Measurements from ENCODE around the gene NCKAP5. TPM values are rescaled to one million over a fixed set of nuclear protein-coding genes. Genes with fewer than 3 reads are reported as not detected.

Gene NCKAP5
- total and polyA plus RNA-seq, 7 experiments from 2014 or later = 0.12 TPM; not detected in 6

GRCh38 chr2:132782176-132782783, 786.0 kb downstream of the NCKAP5 start:
- Histone ChIP-seq H3K4me3 (ENCODE audit: low read length) (no peak overlapping the region), H3K4me1 (ENCODE audit: control insufficient read depth in 2 of 2, insufficient read depth in 2 of 2, low read length in 2 of 2) (no peaks in the 10 kb centered on the region), H3K9me3 (ENCODE audit: control insufficient read depth in 2 of 3, low read length in 3 of 3) (no peaks in the 10 kb centered on the region), H3K27me3 (ENCODE audit: control insufficient read depth in 2 of 2, insufficient read depth in 2 of 2, low read length in 2 of 2) (no peaks in the 10 kb centered on the region), H3K27ac (ENCODE audit: low read depth, low read length) (no peak overlapping the region), H3K36me3 (ENCODE audit: control insufficient read depth in 2 of 3, insufficient read depth in 3 of 3, low read length in 3 of 3) (no peaks in the 10 kb centered on the region)
- intact Hi-C loops (cut with micrococcal nuclease) = no loop called here
- H3K4me3 Mint-ChIP-seq = no peak overlapping the region
- H3K4me1 Mint-ChIP-seq = no peaks in the 10 kb centered on the region
- no peak for ATAC-seq
- no peak for DNase-seq
- ChIA-PET CTCF (no interaction called here), POLR2A (no interaction called here)
- H3K9me3 Mint-ChIP-seq = peaks cover 0 to 10% (median 0%) of the 10 kb centered on the region in 11 donors
- H3K36me3 Mint-ChIP-seq = no peaks in the 10 kb centered on the region
- peaks cover 0 to 4% (median 0%) of the 10 kb centered on the region in 5 donors for H3K27me3 Mint-ChIP-seq
- H3K27ac Mint-ChIP-seq = no peak overlapping the region

DNA sequence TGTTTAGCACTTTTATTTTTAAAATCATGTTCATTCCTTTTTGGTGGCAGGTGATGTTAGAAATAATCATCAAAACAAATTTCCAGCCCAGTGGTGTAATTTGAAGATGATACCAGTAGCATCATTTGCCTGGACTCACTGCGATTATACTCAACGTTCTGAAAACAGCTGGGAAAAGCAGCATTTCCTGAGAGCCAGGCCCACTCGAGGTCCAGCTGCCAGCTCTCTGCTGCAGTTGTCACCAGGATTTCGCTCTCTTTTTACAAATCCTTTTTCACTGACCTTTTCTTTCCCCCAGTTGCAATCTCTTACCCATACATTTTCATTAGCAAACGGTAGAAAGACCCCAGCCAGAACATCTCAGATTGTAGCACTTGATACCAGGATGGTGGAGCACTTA, 787.6 kb downstream of the NCKAP5 start:
- CTCF ChIA-PET = no interaction called here
- Mint-ChIP-seq H3K4me1 (no peaks in the 10 kb centered on the region), H3K27me3 (peaks cover 0 to 4% (median 0%) of the 10 kb centered on the region in 5 donors), H3K9me3 (peaks cover 0 to 10% (median 1%) of the 10 kb centered on the region in 11 donors), H3K36me3 (no peaks in the 10 kb centered on the region), H3K4me3 (no peak overlapping the region), H3K27ac (no peak overlapping the region)
- Histone ChIP-seq H3K4me3 (ENCODE audit: low read length) (no peak overlapping the region), H3K36me3 (ENCODE audit: control insufficient read depth in 2 of 3, insufficient read depth in 3 of 3, low read length in 3 of 3) (no peaks in the 10 kb centered on the region), H3K9me3 (ENCODE audit: control insufficient read depth in 2 of 3, low read length in 3 of 3) (no peaks in the 10 kb centered on the region), H3K27me3 (ENCODE audit: control insufficient read depth in 2 of 2, insufficient read depth in 2 of 2, low read length in 2 of 2) (no peaks in the 10 kb centered on the region), H3K27ac (ENCODE audit: low read depth, low read length) (no peak overlapping the region), H3K4me1 (ENCODE audit: control insufficient read depth in 2 of 2, insufficient read depth in 2 of 2, low read length in 2 of 2) (no peaks in the 10 kb centered on the region)
- no peak for DNase-seq
- intact Hi-C loops (cut with micrococcal nuclease) = no loop called here
- POLR2A ChIA-PET = no interaction called here
- ATAC-seq = no peak

- Mint-ChIP-seq H3K4me3 (no peak overlapping the region), H3K27ac (no peak overlapping the region), H3K36me3 (no peaks in the 10 kb centered on the region), H3K9me3 (peaks cover 0 to 9% (median 1%) of the 10 kb centered on the region in 11 donors), H3K27me3 (no peaks in the 10 kb centered on the region), H3K4me1 (no peaks in the 10 kb centered on the region)
- Histone ChIP-seq H3K27ac (ENCODE audit: low read depth, low read length) (no peak overlapping the region), H3K27me3 (ENCODE audit: control insufficient read depth in 2 of 2, insufficient read depth in 2 of 2, low read length in 2 of 2) (no peaks in the 10 kb centered on the region), H3K9me3 (ENCODE audit: control insufficient read depth in 2 of 3, low read length in 3 of 3) (no peaks in the 10 kb centered on the region), H3K4me1 (ENCODE audit: control insufficient read depth in 2 of 2, insufficient read depth in 2 of 2, low read length in 2 of 2) (no peaks in the 10 kb centered on the region), H3K4me3 (ENCODE audit: low read length) (no peak overlapping the region), H3K36me3 (ENCODE audit: control insufficient read depth in 2 of 3, insufficient read depth in 3 of 3, low read length in 3 of 3) (no peaks in the 10 kb centered on the region)
- DNase-seq (no peak), ATAC-seq (no peak)
- ChIA-PET POLR2A (no interaction called here), CTCF (no interaction called here)
- intact Hi-C loops (cut with micrococcal nuclease) = no loop called here
These were observed 789.0 kb downstream of the NCKAP5 start for GRCh38 chr2:132779206-132779721.

DNA sequence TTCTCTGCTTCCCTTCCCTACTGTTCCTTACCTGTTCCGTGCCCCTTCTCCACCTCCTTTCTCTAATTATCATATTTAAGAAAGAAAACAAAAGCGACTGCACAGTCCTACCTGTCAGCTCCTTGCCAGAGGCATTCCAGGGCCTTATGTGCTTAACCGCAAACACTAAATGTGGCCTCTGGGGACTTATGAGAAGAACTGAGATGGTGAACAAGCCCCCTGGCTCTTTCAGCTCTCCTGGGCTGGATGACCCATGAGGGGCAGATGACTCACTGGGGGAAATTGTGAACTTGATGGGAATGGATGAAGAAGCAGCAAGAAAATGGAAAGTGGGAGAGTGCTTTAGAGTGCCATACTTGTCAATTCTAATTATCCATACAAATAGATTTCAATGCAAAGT, 792.0 kb downstream of the NCKAP5 start:
- H3K9me3 Mint-ChIP-seq = peaks cover 0 to 4% (median 0%) of the 10 kb centered on the region in 11 donors
- CTCF ChIA-PET = no interaction called here
- Histone ChIP-seq H3K27ac (ENCODE audit: low read depth, low read length) (no peak overlapping the region), H3K36me3 (ENCODE audit: control insufficient read depth in 2 of 3, insufficient read depth in 3 of 3, low read length in 3 of 3) (no peaks in the 10 kb centered on the region), H3K27me3 (ENCODE audit: control insufficient read depth in 2 of 2, insufficient read depth in 2 of 2, low read length in 2 of 2) (no peaks in the 10 kb centered on the region), H3K4me1 (ENCODE audit: control insufficient read depth in 2 of 2, insufficient read depth in 2 of 2, low read length in 2 of 2) (no peaks in the 10 kb centered on the region), H3K4me3 (ENCODE audit: low read length) (no peak overlapping the region), H3K9me3 (ENCODE audit: control insufficient read depth in 2 of 3, low read length in 3 of 3) (no peaks in the 10 kb centered on the region)
- DNase-seq (no peak), ATAC-seq (no peak)
- no peaks in the 10 kb centered on the region for H3K36me3 Mint-ChIP-seq
- H3K27me3 Mint-ChIP-seq = no peaks in the 10 kb centered on the region
- intact Hi-C loops (cut with micrococcal nuclease) = no loop called here
- H3K4me1 Mint-ChIP-seq = no peaks in the 10 kb centered on the region
- no peak overlapping the region for H3K27ac Mint-ChIP-seq
- H3K4me3 Mint-ChIP-seq = no peak overlapping the region
- POLR2A ChIA-PET = no interaction called here

GRCh38 chr2:132774189-132774588, 794.1 kb downstream of the NCKAP5 start:
- H3K4me3 Mint-ChIP-seq = no peak overlapping the region
- H3K4me1 Mint-ChIP-seq = no peaks in the 10 kb centered on the region
- Histone ChIP-seq H3K4me1 (ENCODE audit: control insufficient read depth in 2 of 2, insufficient read depth in 2 of 2, low read length in 2 of 2) (no peaks in the 10 kb centered on the region), H3K36me3 (ENCODE audit: control insufficient read depth in 2 of 3, insufficient read depth in 3 of 3, low read length in 3 of 3) (no peaks in the 10 kb centered on the region), H3K27me3 (ENCODE audit: control insufficient read depth in 2 of 2, insufficient read depth in 2 of 2, low read length in 2 of 2) (no peaks in the 10 kb centered on the region), H3K4me3 (ENCODE audit: low read length) (no peak overlapping the region), H3K27ac (ENCODE audit: low read depth, low read length) (no peak overlapping the region), H3K9me3 (ENCODE audit: control insufficient read depth in 2 of 3, low read length in 3 of 3) (no peaks in the 10 kb centered on the region)
- no peaks in the 10 kb centered on the region for H3K36me3 Mint-ChIP-seq
- H3K27ac Mint-ChIP-seq = no peak overlapping the region
- ChIA-PET POLR2A (no interaction called here), CTCF (no interaction called here)
- H3K27me3 Mint-ChIP-seq = no peaks in the 10 kb centered on the region
- ATAC-seq (no peak), DNase-seq (no peak)
- intact Hi-C loops (cut with micrococcal nuclease) = no loop called here
- peaks cover 0 to 4% (median 0%) of the 10 kb centered on the region in 11 donors for H3K9me3 Mint-ChIP-seq

- no peak for DNase-seq
- ChIA-PET CTCF (no interaction called here), POLR2A (no interaction called here)
- no peaks in the 10 kb centered on the region for H3K27me3 ChIP-seq (ENCODE audit: control insufficient read depth in 2 of 2, insufficient read depth in 2 of 2, low read length in 2 of 2)
- Mint-ChIP-seq H3K4me1 (no peaks in the 10 kb centered on the region), H3K27ac (no peak overlapping the region), H3K27me3 (no peaks in the 10 kb centered on the region), H3K9me3 (peaks cover 0 to 5% (median under 1%) of the 10 kb centered on the region in 11 donors), H3K4me3 (no peak overlapping the region), H3K36me3 (no peaks in the 10 kb centered on the region)
- intact Hi-C loops (cut with micrococcal nuclease) = no loop called here
- H3K9me3 ChIP-seq (ENCODE audit: control insufficient read depth in 2 of 3, low read length in 3 of 3) = no peaks in the 10 kb centered on the region
- H3K4me1 ChIP-seq (ENCODE audit: control insufficient read depth in 2 of 2, insufficient read depth in 2 of 2, low read length in 2 of 2) = no peaks in the 10 kb centered on the region
- no peak for ATAC-seq
- H3K36me3 ChIP-seq (ENCODE audit: control insufficient read depth in 2 of 3, insufficient read depth in 3 of 3, low read length in 3 of 3) = no peaks in the 10 kb centered on the region
- no peak overlapping the region for H3K4me3 ChIP-seq (ENCODE audit: low read length)
- H3K27ac ChIP-seq (ENCODE audit: low read depth, low read length) = no peak overlapping the region
These were observed 794.9 kb downstream of the NCKAP5 start for GRCh38 chr2:132773331-132773730.

DNA sequence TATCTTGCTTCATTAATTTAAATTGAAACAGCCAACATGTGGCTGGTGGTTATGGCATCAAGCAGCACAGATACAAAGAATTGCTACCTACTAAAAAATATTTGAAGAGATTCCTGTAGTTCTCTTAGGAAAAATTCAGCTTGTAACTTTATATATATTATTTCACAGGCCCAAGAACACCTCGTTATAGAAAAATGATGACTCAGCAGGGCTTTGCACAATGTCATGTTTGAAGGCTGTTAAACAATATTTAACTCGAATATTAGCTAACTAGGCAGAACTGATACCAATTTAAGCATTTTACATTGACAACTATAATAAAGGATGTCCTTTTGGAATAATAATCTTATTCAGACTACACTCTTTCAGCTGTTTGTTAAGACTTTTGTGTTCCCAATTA, 795.9 kb downstream of the NCKAP5 start:
- DNase-seq = no peak
- ChIA-PET CTCF (no interaction called here), POLR2A (no interaction called here)
- intact Hi-C loops (cut with micrococcal nuclease) = no loop called here
- H3K4me3 Mint-ChIP-seq = no peak overlapping the region
- H3K36me3 ChIP-seq (ENCODE audit: control insufficient read depth in 2 of 3, insufficient read depth in 3 of 3, low read length in 3 of 3) = no peaks in the 10 kb centered on the region
- no peaks in the 10 kb centered on the region for H3K27me3 Mint-ChIP-seq
- H3K27me3 ChIP-seq (ENCODE audit: control insufficient read depth in 2 of 2, insufficient read depth in 2 of 2, low read length in 2 of 2) = no peaks in the 10 kb centered on the region
- H3K9me3 Mint-ChIP-seq = peaks cover 0 to 10% (median 3%) of the 10 kb centered on the region in 11 donors
- H3K27ac Mint-ChIP-seq = no peak overlapping the region
- no peak for ATAC-seq
- H3K4me3 ChIP-seq (ENCODE audit: low read length) = no peak overlapping the region
- no peaks in the 10 kb centered on the region for H3K4me1 ChIP-seq (ENCODE audit: control insufficient read depth in 2 of 2, insufficient read depth in 2 of 2, low read length in 2 of 2)
- no peaks in the 10 kb centered on the region for H3K4me1 Mint-ChIP-seq
- H3K36me3 Mint-ChIP-seq = no peaks in the 10 kb centered on the region
- no peaks in the 10 kb centered on the region for H3K9me3 ChIP-seq (ENCODE audit: control insufficient read depth in 2 of 3, low read length in 3 of 3)
- no peak overlapping the region for H3K27ac ChIP-seq (ENCODE audit: low read depth, low read length)

All from naive thymus-derived CD4-positive, alpha-beta T cell (primary cell).